GM12873 (cell line): ENCODE measurements around the gene CFAP100.

Experiments
- TF ChIP-seq, protein P1 (sequence below): IDR thresholded peaks from 2 replicates; pipeline ENCODE4 v1.5.1; 2012; ENCODE audit warnings: low read depth, mild to moderate bottlenecking, moderate library complexity, low read length, control low read depth; ENCODE audit not compliant: insufficient read depth; ENCODE audit errors: missing control alignments

The CFAP100 gene

DNA sequence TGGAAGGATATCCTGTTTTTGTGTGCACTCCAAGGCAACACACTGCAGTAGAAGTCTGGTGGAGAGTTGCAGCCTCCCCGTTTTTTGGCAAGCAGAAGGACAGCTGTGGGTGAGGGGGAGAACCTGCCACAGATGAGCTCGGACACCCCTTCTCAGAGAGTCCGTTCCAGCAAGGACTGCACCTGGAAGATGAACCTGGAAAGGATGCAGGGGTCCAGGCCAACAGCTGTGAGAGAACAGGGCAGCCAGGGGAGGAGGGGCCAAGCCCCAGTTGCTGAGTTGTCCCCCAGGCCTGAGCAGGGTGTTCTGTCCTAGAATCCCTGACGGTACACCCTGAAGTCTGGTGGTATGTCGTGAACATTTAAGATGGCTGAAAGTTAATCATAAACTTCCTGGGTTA, 50.8 kb downstream of the CFAP100 start:
- TF ChIP-seq, protein P1, sequence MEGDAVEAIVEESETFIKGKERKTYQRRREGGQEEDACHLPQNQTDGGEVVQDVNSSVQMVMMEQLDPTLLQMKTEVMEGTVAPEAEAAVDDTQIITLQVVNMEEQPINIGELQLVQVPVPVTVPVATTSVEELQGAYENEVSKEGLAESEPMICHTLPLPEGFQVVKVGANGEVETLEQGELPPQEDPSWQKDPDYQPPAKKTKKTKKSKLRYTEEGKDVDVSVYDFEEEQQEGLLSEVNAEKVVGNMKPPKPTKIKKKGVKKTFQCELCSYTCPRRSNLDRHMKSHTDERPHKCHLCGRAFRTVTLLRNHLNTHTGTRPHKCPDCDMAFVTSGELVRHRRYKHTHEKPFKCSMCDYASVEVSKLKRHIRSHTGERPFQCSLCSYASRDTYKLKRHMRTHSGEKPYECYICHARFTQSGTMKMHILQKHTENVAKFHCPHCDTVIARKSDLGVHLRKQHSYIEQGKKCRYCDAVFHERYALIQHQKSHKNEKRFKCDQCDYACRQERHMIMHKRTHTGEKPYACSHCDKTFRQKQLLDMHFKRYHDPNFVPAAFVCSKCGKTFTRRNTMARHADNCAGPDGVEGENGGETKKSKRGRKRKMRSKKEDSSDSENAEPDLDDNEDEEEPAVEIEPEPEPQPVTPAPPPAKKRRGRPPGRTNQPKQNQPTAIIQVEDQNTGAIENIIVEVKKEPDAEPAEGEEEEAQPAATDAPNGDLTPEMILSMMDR, result no peak

- TF ChIP-seq, protein P1, result no peak
Measured at GRCh38 chr3:126446301-126446700, 51.6 kb downstream of the CFAP100 start.

DNA sequence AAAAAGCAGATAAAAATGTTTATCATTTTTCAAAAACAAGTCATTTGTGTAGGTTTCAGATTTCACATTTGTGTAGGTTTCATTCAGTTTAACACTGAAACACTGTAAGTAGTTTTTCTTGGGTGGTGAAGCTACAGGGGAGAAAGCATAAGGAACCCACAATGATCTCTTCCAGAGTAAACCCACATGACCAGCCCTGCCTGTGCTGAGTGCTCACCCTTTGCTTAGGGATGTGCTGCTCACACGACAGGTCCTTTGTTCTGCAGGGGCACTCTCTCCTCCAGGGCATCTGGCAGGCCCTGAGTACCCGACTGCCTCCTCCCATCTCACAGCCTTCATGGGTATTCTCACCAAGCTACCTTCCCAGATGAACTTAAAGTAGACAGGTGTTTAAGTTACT, 52.1 kb downstream of the CFAP100 start:
- TF ChIP-seq, protein P1, result no peak

DNA sequence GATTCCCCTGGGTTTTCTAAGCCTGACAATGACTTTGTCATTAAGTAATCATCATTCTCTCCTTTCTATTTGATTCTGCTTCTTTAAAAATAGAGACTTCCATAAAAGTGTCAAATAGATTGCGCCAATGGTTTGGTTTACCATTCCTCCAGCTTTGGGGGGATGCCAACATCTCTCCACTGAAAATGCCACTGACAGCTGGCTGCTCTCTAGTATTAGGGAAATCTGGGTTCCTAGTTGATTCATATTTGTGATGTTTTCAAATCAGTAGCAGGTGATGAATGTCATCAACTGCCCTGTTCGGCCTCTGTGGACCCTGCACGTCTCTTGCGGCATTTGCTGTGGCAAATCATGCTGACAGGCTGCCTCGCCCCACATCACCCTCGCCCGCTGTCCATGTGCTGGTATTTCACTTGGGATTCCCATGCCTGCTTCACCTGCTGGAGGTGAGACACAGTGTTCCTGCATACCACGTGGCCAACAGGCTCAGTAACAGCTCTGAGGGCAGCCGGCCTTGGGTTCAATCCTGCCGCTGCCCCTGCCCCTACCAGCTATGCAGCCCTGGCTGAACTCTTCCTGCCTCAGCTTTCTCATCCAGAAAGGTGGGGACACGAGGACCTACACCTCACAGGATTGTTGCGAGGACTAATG, 52.9 kb downstream of the CFAP100 start:
- TF ChIP-seq, protein P1, result no peak

DNA sequence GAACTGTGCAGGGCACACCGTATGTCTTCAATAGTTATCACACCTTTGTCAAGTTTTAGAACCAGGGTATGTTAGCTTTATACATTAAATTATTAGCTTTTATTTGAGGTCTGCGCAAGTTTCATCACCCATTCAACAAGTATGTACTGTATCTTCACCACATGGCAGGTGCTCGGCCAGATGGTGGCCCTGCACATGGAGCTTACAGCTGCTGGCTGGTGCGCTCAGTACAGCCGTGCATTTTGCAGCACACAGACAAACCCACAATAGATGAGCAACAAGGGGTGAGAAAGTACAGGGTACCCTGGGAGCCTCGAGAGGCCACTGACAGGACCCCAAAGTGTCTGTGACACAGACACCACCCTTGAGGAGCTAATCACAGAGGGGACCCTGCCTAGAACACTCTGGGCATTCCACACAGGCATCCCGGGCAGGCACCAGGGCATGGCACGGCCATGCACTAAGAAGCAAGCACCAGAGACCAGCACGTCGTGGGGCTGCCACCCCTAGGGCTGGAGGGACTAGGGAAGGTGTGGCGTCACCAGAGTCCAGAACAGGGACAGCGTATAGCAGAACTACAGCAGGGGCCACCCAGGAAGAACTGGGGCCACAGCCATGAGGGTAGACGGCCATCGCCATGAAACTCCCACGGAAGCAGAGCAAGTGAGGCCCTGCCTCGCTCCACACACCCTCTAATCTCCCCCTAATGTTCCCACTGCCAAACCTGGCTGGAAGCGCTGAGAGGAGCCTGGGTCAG, 53.6 kb downstream of the CFAP100 start:
- TF ChIP-seq, protein P1, result no peak

DNA sequence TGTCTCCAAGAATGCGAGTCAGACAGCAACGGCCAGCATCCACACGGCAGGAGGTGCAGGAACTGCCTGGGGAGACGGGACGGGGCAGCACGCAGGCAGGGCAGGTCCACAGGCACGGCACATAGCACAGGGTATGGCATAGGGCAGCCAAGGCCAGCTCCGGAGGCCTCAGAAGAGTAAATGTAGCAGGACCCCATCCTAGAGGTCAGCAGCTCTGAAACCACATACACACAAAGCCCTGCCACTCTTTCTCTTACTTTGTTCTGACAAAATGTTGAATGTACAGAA, 54.1 kb downstream of the CFAP100 start:
- TF ChIP-seq, protein P1, result no peak

DNA sequence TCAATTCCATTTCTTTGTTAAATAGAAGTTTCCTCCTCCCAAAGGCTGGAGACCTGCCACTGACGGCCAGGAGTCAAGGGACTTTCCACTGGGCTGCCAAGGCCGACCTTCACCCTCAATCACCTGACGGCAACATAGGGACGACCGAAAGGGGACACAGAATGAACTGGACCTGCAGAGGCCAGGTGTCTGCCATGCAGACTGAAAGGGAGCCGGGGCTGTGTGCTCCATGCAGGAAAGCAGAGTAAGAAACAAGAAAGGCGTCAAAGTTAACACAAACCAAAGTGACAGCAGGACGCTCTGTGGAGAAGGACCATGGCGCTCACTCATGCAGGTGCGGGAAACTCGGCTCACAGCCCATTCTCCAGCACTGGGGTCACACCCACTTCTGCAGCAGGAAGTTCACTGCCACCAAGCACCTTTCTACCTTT, 54.9 kb downstream of the CFAP100 start:
- TF ChIP-seq, protein P1, result no peak
